GM19467 (cell line): Measurements from ENCODE around the gene RPS5.
"Not testable (repeated sequence)": the region's sequence is repeated elsewhere in the genome, so short reads cannot be mapped to it uniquely, and the experiment has no call there.

Experiments used
- ATAC-seq: cut with Tn5 transposase; IDR thresholded peaks from one replicate; pipeline ENCODE4 v1.9.1; 2021; ENCODE audit warnings: mild to moderate bottlenecking, moderate library complexity; ENCODE audit not compliant: unreplicated experiment

Gene RPS5

GRCh38 chr19:58386576-58387337 is at the start of gene RPS5:
Gene RPS5, plus strand, starts transcription at chr19:58387269. Its CDS starts 869 bp downstream, at chr19:58388138.
- ATAC-seq = peak; percentile 88

DNA sequence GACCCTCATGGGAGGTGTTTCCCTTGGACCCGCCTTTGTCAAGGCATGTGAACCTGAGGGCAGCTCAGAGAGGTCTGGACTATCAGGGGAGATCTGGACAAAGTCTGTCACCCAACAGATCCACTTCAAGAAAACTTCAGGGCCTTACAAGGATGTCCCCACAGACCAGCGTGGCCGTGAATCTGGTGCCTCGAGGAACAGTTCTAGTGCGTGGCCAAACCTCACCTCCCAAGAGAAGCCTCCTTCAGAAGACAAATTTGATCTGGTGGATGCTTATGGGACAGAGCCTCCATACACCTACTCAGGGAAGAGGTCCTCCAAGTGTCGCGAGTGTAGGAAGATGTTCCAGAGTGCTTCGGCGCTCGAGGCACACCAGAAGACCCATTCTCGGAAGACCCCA is 48.7 kb upstream of the RPS5 start:
- ATAC-seq = no peak

DNA sequence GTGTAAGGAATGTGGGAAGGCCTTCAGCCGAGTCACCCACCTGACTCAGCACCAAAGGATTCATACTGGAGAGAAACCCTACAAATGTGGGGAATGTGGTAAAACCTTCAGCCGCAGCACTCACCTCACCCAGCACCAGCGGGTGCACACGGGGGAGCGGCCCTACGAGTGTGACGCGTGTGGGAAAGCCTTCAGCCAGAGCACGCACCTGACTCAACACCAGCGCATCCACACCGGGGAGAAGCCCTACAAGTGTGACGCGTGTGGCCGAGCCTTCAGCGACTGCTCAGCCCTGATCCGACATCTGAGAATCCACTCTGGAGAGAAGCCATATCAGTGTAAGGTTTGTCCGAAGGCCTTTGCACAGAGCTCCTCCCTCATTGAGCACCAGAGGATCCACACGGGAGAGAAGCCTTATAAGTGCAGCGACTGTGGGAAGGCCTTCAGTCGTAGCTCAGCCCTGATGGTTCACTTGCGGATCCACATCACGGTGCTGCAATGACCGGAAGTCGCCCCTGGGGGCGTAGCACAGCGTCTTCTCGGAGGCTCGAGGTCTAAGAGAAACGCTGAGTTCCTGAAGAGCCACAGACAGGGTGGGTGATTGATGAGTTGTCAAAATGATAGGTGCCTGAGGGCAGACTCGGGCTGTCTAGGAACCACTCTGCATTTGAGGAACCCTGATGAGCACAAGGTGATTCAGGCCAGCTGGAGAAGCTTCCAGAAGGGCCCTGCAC is 48.1 kb upstream of the RPS5 start:
- no peak for ATAC-seq

DNA sequence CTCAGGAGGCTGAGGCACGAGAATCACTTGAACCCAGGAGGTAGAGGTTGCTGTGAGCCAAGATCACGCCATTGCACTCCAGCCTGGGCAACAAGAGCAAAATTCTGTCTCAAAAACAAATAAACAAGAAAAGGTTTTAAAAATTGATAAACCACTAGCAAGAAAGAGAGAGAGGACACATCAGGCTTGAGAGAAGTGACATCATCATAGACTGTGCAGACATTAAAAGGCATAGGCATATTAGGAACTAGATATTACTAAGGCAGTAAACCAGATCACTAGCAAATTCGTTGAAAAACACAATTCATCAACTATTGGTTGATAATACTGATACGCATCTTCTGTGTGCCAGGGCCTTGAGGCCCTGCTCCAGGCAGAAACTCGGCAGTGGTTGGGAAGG is 41.5 kb upstream of the RPS5 start:
- ATAC-seq = no peak

DNA sequence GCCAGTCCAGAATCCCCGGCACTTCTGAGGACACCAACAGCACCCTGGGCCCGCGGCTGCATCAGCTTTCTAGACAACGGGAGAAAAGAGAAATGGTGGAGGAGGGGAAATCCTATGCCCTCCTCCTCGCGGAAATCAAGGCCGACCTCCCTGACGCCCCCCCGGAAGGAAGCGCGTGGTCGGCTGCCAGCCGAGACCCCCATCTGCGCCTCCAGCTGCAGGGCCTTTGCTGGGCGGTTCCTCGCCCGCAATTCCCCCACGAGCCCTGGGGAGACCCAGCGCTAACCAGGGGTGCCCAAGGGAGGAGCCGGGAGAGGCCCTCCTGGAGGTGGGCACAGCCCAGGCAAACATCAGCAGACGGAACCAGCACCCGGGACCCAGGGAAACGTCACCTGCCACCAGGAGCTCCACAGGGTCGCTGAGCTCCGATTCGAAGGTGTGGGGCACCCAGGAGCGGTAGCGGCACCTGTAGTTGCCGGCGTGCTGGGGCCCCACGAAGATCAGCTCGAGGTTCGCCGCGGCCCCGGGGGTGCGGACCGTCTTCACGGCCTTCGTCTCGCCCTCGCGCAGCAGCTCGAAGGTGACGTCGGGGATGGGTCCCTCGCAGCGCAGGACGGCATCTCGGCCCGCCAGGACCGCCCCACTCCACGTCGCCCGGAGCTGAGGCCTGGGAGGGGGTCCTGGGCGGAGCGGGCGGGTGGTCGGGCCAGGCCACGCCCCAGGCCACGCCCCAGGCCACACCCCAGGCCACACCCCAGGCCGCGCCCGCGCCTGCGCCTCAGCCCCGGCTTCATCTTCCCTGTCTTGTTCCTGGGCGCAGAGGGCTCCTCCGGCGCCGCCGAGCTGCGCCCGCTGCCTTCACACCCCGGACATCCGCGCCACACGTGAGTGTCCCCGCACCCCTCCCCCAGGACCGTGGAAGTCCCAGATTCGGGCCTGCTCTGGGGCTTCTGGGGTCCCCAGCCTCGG is 39.8 kb upstream of the RPS5 start:
- peak; percentile 85 for ATAC-seq

- not testable (repeated sequence) for ATAC-seq
Observed at GRCh38 chr19:58348080-58348479, 39.0 kb upstream of the RPS5 start.

GRCh38 chr19:58349590-58349989 is 37.5 kb upstream of the RPS5 start:
- no peak for ATAC-seq

GRCh38 chr19:58350001-58350861 is 36.8 kb upstream of the RPS5 start:
- ATAC-seq = no peak

DNA sequence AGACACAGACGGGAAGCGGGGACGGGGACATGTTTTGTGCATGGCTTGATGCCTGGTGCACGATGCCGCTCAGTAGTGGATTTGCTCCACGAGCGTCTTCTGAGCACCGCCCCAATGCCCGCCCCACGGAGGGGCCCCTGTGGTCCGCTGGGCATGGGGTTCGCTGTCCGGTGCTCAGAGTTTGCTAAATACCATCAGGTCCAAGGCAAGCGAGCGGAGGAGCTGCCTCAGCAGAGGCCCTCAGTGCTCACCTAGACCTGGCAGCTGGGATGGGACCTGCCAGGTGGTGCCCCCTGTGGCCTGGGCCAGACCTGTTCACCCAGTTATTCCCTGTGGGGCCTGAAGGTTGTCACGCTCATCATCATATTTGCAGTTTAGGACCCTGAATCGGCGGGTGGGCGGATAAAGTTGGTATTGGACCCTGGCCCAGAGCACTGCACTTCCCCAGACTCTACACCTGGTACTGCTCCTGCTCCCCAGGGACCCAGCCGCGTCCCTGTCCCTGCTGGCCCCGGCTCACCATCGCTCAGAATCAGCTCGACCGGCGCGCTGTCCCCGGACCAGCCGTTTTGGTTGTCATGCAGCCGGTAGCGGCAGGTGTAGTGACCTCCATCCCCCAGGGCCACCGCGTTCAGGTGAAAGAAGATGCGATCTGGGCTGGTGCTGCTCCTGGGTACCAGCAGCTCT is 36.1 kb upstream of the RPS5 start:
- ATAC-seq = no peak

DNA sequence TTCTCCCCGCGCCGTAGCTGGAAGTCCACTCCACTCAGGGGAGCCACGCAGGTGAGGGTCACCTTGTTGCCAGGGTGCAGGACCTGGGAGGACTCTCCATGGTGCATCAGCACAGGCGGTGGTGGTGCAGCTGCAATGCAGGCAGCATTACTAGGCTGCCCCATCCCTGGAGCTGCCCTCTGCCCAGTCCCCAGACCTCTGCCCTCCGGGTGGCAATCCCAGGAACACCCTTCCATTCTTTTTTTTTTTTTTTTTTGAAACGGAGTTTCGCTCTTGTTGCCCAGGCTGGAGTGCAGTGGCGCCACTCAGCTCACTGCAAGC is 35.6 kb upstream of the RPS5 start:
- ATAC-seq = no peak

GRCh38 chr19:58351990-58352755 is 34.9 kb upstream of the RPS5 start:
- ATAC-seq = no peak

GRCh38 chr19:58352760-58353671 is 34.1 kb upstream of the RPS5 start, which contains the start of gene A1BG:
Gene A1BG, minus strand, starts transcription at chr19:58353492. Its CDS starts 55 bp downstream, at chr19:58353437.
- no peak for ATAC-seq

DNA sequence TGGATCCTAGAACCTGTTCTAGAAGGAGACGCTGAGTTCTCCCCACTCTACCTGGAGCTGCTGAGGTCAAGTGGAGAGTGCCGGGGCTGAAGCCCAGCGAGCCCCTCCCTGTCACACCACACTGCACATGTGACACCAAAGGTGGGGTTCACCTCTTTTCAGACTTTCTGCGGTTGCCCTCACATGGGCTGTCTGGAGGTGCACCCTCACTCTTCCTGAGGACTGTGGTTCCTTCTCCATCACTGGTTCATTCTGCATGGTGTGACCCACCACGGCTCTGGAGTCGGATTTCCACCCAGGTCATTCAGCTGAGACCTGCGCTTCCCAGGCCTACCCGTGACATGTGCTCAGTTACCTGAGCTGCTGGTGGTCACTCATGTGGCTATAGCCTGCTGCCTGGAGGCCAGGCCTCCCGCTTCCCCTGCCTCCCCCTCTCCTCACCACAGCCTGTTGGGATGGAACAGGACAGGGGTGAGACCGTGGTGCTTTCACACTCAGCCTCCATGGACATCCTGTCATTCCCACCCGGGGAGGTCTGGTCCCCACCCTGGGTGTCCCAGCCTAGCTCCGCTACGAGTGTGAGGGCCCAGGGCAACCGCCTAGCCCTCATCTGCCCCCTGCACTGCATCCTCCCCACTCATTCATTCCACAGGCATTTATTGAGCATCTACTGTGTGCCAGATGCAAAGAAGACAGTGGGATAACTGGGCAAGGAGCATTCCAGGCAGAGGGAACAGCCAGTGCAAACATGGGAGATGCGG is 33.2 kb upstream of the RPS5 start:
- no peak for ATAC-seq

GRCh38 chr19:58354478-58355030 is 32.5 kb upstream of the RPS5 start:
- ATAC-seq = no peak

DNA sequence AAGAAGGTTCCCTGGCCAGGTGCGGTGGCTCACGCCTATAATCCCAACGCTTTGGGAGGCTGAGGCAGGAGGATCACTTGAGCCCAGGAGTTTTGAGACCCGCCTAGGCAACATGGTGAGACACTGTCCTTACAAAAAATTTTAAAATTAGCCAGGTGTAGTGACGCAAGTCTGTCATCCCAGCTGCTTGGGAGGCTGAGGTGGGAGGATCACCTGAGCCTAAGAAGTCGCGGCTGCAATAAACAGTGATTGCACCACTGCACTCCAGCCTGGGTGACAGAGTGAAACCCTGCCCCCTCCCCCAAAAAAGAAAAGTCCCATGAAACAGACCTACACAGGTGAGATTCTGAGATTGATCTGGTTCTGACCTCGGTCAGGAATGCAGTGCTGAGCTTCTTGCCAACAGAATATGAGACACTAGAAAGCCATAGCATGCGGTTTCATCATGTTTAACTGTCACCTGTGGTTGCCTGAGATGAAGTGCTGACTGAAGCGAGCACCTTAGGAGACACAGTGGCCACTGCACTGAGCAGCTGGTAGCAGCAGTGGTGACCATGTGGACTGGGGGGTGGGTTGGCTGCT is 31.8 kb upstream of the RPS5 start:
- no peak for ATAC-seq

DNA sequence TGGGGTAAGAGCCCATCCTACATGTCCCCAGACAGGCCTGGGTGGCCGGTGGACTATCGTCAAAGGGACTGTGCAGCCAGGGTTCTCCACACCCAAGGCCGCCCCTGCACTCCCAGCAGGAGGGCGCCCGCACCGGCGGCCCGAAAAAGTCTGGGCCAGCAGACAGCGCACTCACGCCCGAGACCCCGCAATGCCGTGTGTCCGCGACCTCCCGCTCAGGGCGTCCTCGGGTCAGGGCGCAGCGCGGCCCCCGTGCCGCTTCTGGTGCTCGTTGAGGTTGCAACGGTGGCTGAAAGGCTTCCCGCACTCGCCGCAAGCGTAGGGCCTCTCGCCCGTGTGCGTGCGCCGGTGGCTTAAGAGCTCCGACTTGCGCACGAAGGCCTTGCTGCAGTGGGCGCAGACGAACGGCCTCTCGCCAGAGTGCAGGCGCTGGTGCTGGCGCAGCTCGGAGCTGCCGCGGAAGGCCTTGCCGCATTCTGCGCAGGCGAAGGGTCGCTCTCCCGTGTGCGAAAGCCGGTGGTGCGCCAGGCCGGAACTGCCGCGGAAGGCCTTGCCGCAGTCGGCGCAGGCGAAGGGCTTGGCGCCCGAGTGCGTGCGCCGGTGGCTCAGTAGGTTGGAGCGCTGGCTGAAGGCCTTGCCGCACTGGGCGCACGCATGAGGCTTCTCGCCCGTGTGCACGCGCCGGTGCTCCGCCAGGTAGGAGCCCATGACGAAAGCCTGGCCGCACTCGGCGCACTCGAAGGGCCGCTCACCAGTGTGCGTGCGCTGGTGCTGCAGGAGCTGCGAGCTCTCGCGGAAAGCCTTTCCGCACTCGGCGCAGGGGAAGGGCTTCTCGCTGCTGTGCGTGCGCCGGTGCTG is 30.9 kb upstream of the RPS5 start:
- ATAC-seq = no peak
